HG02610 (cell line): ENCODE measurements around the gene RREB1.

Experiments
- ATAC-seq: cut with Tn5 transposase; IDR thresholded peaks from one replicate; pipeline ENCODE4 v1.9.1; 2021; ENCODE audit warnings: mild to moderate bottlenecking, moderate library complexity; ENCODE audit not compliant: unreplicated experiment

RREB1 gene, protein sequence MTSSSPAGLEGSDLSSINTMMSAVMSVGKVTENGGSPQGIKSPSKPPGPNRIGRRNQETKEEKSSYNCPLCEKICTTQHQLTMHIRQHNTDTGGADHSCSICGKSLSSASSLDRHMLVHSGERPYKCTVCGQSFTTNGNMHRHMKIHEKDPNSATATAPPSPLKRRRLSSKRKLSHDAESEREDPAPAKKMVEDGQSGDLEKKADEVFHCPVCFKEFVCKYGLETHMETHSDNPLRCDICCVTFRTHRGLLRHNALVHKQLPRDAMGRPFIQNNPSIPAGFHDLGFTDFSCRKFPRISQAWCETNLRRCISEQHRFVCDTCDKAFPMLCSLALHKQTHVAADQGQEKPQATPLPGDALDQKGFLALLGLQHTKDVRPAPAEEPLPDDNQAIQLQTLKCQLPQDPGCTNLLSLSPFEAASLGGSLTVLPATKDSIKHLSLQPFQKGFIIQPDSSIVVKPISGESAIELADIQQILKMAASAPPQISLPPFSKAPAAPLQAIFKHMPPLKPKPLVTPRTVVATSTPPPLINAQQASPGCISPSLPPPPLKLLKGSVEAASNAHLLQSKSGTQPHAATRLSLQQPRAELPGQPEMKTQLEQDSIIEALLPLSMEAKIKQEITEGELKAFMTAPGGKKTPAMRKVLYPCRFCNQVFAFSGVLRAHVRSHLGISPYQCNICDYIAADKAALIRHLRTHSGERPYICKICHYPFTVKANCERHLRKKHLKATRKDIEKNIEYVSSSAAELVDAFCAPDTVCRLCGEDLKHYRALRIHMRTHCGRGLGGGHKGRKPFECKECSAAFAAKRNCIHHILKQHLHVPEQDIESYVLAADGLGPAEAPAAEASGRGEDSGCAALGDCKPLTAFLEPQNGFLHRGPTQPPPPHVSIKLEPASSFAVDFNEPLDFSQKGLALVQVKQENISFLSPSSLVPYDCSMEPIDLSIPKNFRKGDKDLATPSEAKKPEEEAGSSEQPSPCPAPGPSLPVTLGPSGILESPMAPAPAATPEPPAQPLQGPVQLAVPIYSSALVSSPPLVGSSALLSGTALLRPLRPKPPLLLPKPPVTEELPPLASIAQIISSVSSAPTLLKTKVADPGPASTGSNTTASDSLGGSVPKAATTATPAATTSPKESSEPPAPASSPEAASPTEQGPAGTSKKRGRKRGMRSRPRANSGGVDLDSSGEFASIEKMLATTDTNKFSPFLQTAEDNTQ (N-terminal part only)

DNA sequence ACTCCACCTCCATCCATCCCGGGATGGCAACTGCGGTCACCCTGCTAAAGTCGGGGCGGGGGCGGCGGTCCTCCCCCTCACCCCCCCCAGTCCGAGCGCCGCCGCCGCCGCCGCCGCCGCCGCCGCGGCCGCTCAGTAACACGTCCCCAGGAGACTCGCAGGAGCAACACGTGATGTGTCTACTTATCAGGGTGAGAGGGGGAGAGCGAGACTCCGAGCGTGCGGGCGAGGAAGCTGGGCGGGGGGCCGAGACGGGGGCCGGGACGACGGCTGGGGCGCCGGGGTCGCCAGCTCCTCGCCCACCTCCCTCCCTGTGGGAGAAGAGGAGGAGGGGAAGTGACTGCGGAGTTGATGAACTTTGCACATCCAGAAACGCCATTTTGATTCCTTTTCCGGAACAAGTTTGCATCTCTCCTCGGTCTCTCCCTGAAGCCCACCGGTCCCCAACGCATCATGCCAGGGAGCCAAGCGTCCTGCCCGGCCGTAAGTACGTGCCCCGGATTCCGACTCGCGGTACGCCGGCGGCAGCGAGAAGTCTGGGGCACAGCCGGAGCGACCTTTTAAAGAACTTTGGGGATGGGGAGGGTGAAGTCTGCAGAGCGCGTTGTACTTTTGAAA lies at the start of gene RREB1:
RREB1 (plus strand) TSS at position 384 of the 618 bp plus-strand sequence. CDS start 73,951 bp downstream, outside the sequence.
- peak; percentile 59 for ATAC-seq

DNA sequence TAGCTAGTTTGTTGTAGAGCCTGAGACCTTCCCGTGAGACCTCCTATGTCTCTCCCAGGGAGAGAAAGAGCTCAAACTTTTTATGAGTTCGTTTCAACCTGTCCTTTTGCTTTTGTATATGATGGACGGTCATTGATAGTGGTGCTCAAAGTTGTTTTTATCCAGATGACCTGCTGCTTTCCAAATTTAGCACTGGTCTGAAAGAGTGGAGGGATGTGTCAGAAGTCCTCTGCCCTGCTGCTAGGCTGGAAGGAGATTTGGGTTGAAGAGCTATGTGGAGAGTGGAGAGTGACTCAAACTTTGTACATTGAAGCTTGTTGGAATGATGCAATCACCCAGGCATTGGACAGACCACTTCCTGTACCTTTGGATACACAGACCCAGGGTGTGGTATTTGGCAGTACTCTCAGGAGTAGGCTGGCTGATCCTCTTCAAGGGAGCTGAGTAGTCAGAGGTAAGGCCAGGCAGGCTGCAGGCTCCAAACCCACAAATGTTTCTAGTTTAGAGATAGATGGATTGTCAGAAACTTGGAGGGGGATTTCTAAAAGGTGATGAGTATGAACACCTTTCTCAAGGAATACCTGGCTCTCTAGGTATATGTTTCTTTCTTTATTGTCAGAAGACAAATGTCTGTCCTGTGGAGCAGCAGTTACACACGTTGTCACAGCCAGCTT lies 49.4 kb upstream of the RREB1 start:
- ATAC-seq: no peak

DNA sequence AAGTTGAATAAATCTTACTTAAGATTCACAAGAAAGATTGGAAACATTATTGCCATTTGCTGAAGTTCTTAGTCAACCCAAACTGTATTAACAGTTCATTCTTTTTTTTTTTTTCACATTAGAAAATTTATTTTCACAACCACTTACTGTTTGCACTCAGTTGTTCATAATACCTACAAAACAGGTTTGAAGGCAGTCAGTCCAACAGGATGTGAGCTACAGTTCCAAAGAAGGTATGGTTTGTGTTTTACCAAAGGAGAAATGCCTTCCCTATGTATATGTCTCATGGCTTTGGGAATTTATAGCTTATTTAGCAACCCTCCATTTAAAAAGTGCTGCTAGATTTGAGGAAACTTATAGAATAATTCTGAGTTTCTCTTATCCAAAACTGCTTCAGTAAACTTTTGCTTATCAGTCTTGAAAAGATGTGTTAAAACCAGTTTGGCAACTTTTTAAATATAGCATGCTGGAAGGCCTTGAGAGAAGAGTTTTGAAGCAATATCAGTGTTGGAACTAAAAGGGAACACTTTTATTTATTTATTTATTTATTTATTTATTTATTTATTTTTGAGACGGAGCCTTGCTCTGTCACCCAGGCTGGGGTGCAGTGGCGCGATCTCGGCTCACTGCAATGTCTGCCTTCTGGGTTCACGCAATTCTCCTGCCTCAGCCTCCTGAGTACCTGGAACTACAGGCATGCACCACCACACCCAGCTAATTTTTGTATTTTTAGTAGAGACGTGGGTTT lies 46.8 kb upstream of the RREB1 start:
- ATAC-seq: no peak

DNA sequence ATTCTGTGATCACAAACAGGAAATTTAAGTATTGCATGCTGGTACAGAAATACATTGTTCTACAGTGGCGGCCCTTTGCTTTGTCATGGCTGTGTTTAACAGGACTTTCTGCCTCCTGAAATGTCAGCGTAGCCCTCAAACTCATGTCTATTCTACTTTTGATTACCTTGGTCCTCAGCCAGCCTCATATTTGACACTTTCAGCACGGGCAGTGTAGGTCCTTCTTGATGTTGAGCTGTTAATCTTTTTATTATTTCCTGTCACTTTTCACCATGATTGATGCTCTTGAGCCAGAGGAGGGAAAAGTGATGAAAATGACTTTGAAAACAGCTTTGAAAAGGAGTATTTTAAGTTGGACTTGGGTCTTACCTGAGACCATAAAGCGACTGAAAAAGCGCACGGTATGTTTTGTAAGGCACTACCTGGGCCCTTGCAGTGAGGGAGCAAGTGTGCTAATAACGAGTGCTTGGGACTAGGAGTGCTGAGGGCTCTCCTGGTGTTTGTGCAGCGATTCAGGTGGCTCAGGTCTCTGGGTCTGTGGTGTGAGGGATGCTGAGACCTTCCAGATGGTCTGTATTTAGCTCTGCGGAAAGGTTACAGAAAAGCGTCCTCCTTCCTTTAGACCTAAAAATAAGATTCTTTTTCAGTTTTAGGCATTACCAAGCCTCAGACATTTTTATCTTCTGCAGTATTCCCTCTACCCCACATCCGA lies 45.2 kb upstream of the RREB1 start:
- ATAC-seq: no peak

DNA sequence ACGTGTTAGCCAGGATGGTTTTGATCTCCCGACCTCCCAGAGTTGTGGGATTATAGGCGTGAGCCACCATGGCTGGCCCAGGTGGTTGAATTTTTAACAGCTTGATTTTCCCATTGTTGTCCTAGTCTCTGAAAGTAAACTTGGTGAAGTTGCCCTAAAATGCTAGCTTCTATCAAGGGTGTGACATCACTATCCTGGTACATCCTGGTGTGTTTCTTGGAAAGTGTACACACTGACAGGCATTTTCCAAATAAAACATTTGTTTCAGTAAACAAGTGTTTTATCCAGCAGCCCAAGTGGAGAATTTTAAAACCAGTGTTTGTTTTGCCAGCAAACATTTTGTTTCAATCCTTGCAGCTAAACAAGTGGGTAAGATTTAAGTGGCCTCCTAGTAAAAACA lies 40.5 kb upstream of the RREB1 start:
- no peak for ATAC-seq

DNA sequence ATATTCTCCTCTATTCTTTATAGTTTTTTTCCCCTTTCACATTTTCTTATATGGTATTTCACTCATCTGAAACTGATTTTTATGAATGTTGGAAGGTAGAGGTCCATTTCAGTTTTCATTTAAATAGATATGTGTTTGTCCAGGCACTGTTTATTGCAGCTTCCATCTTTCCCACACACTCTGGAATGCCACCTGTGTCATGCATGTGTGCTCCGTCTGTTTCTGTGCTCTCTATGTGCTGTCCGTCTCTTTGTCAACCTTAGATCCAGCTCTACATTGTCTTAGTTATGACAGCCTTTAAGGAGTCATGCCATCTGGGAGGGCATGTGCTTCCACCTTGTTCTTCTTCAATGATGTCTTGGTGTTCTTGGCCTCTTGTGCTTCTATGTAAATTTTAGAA lies 36.4 kb upstream of the RREB1 start:
- no peak for ATAC-seq

DNA sequence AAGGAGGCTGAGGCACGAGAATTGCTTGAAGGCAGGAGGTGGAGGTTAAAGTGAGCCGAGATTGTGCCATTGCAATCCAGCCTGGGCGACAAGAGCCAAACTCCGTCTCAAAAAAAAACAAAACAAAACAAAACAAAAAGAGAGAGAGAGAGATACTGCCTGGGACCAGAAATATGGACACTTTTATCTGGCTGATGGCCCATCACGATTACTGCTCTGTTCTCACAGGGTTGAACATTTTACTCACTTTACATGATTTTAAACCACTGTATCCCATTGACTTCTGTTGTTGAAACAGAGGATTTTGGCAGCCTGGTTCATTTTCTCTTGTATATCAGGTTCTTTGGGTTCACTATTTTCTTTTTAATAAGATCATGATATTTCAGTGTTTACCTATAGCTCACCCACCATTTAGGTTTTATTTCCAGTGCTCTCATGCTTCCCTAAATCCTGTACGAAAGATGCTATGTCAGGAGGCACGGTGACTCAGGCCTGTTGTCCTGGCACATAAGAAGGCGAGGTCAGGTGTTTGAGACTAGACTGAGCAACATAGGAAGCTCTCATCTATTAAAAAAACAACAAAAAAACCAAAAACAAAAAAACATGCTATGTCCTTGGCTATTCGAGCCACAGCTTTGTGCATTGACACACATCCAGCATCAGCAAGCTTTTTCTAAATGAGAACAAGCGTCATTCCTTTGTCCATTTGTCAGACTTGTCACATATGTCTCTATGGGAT lies 34.5 kb upstream of the RREB1 start:
- ATAC-seq: no peak

DNA sequence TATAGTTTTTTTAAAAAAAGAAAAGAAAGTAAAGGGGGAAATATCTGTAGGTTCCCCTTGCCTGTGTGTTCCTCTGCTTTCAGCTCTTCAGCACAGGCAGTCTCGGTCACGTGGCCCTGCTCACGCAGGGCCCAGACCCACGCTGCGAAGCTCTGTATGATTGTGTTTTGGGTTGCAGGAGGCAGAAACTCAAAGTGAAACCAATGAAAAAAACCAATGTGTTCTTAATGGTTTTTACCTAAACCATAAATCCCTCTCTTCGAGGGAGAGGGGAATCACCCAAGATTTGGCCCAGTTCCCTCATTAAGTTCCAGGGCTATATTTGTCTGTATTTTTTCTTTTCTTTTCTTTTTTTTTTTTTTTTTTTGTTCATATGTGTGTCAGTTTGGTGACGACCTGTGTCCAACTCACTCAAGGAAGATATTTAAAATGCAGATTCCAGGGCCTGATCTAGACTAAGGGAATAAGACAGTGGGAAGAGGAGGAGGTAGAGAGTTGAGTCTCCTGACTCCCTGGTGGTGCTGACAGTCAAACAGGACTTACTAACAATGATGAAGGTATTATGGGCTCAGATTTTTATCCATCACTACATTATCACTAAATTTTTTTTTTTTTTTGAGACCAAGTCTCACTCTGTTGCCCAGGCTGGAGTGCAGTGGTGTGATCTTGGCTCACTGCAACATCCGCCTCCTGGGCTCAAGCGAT lies 33.8 kb upstream of the RREB1 start:
- peak; percentile 98 for ATAC-seq

DNA sequence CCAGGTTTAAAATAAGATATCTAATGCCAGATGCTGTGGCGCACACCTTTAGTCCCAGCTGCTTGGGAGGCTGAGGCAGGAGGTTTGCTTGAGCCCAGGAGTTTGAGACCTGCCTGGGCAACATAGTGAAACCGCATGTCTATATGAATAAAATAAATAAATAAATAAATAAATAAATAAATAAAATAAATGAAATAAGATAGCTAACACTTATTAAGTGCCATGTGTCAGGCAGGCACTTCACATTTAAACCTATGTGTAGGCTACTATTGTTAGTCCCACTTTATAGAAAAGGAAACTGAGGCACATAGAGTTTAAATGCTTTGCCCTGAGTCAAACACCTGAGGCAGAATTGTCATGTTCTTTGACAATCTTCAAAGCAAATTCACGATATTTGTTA lies 32.9 kb upstream of the RREB1 start:
- no peak for ATAC-seq

DNA sequence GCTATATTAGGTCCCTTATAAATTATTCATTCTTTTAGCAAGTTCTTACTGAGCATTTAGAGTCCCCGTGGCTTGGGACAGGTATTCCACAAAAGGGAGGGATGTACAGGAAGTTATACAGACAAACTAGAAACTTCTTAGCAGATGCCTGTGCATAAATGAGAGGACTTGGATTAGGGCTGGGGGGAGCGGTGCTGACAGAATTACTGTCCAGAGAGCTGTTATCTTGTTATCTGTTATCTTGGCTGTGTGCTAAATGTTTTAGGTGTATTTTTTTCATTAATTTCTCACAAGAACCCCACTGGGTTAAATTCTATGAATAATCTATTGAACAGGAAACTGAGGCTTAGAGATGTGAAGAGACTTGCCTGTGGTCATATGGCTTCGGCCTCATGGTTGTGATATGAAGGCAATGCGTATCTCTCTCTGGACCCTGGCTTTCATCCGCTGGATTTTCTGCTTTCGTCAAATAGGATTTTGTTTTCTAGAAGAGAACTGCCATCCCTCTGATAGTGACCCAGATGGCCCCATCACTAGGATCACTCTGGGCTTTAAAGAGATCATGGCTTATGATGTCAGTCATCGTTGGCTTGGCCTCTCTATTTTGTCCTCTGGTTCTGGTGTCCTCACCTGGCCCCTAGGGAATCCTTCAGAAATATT lies 32.3 kb upstream of the RREB1 start:
- no peak for ATAC-seq

DNA sequence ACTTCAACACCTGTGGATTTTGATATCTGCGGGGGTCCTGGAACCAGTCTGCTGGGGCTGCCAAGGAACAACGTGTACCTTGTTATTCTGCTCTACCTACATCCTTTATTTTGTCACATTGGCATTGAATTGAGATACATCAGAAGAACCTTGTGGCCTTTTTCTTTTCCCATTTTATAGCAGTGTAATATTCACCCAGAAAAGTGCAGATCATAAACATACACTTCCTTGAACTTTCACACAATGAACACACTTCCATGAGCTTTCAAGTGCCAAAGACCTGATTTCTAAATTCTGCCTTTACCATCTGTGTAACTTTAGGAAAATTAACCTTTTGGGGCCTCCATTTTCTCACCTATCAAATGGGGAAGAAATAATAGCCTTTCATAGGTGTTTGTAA lies 29.9 kb upstream of the RREB1 start:
- ATAC-seq: no peak

DNA sequence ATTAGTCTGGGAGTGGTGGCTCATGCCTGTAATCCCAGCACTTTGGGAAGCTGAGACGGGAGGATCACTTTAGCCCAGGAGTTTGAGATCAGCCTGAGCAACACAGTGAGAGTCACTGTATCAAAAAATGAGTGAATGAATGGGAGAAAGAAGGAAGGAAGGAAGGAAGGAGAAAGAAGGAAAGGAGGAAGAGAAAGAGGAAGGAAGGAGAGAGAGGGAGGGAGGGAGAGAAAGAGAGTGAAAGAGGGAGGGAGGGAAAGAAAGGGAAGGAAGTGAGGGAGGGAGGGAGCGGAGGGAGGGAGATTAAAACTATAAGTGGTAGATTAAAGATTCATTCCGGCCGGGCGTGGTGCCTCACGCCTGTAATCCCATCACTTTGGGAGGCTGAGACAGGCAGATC lies 28.9 kb upstream of the RREB1 start:
- no peak for ATAC-seq

DNA sequence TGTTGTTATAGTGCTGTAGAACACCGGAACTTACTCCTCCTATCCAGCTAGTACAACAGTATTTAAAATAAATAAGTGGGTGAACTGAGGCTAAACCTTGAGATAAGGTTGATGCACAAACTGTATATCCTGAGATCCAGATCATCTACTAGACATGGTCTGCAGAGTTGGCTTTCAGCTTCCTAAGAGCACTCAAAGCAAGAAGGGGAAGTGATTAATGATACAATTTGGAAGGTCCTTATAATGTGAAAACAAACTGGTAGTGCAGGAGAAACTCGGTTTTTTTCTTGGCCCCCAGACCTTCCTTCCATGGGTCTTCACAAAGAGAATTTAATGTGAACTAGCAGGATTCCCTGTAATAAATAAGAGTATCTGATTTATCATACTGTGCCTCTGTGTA lies 27.4 kb upstream of the RREB1 start:
- ATAC-seq: no peak

DNA sequence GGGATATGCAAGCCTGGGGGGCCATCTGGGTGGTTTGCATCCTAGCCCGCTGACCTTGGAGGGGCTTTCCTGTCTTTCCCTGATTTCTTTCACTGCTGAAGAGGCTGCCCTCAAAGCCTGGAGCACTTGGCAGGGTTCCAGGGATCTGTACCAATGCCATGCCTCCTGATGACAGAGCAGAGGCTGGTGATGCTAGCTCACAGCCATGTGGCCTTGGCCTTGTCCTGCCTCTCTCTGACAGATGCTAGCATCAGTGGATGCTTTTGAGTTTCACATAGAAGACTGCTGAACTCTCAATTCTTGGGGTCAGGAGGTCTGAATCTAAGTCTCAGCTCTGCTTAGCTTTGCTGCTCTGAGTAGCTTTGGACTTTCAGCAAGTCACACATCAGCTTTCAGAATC lies 21.9 kb upstream of the RREB1 start:
- ATAC-seq: no peak

DNA sequence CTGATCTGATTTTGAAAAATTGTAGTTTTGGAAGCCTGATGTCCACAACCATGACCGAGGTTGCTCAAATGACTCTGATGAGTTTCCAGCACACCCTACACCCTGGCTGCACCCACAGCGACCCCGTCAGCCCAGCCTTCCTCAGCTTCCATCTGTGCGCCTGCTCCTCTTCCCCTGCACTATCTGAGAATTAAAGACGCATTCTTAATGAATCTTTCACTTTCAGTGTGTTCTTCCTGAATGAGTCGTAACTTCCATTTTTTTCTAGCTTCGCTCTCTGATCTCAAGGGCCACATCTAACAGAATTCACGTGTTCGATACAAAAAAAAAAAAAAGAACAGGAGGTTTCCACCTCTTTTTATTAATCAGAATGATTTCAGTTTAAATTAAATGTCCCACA lies 21.3 kb upstream of the RREB1 start:
- ATAC-seq: peak; percentile 65

DNA sequence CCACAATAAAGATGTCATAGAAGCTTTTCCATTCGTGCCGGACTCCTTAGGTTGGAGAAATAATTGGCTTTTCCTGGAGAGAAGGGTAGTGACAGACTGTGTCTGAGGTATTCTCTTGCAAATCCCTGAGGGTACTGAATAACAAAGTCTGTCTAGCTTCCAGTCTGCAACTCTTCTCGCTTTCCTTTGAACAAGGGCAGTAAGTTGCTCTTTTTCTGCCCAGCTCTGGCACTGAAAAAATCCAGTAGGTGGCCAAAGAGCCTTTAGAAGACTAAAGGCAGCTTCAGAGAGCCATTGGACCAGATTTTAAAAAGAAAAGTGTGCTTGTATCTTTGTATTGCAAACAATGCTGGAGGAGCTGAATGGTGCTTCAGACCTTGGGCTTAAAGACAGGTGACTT lies 20.7 kb upstream of the RREB1 start:
- ATAC-seq: no peak

DNA sequence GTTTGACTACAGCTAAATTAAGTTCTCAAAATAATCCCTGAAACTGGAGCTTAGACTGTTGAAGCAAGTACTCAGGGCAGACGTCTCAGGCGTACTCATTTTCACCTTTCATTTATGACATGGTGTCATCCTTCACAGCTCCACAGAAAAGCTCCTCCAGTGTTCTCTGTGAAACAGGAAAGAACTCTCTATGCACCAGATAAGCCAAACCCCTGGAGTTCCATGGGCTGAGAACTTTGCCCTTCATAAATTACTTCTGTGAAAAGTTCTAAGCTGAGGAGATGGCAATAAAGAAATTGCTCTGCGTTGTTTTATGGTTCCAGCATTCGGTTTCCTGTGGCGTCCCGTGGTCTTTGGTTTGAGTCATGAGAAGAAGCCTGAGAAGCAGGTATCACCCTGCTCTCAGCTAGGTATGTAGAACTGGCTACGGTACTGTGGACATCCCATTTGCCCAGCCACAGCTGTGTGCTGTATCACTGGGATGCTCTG lies 20.2 kb upstream of the RREB1 start:
- peak; percentile 72 for ATAC-seq
